Cardiac muscle cell (in vitro differentiated cells and primary cell): Measurements from ENCODE around the gene HNRNPC. TPM values are rescaled to one million over a fixed set of nuclear protein-coding genes. Genes with fewer than 3 reads are reported as not detected.
A peak's percentile ranks its signal among the peaks of the same experiment; 100 is the strongest.

Experiments used
- DNase-seq, 2 donors: peaks; one replicate each; pipeline versions ENCODE4 v3.0.0 to v3.0.0-alpha.2; 2010 to 2017; ENCODE audit warnings: low read depth in 1 of 2, low spot score in 1 of 2
- H3K27ac ChIP-seq: fragments of 200-600 bp; sonication (generic); 2 replicates; pipeline ENCODE4 v1.5.1; 2016
- H3K27me3 ChIP-seq: fragments of 200-600 bp; sonication (generic); 2 replicates; pipeline ENCODE4 v1.6.0; 2016; ENCODE audit warnings: control low read depth
- H3K36me3 ChIP-seq: fragments of 200-600 bp; sonication (generic); 2 replicates; pipeline ENCODE4 v1.5.1; 2016; ENCODE audit warnings: control low read depth
- H3K4me1 ChIP-seq: fragments of 200-600 bp; sonication (generic); 2 replicates; pipeline ENCODE4 v1.8.1; 2017; ENCODE audit warnings: low read depth, mild to moderate bottlenecking, mixed run types
- H3K4me3 ChIP-seq: fragments of 200-600 bp; sonication (generic); 2 replicates; pipeline ENCODE4 v1.5.1; 2016; ENCODE audit warnings: mild to moderate bottlenecking
- H3K9me3 ChIP-seq: fragments of 200-600 bp; sonication (generic); 2 replicates; pipeline ENCODE4 v1.5.1; 2017; ENCODE audit warnings: low read depth, mild to moderate bottlenecking, control low read depth
- CTCF ChIP-seq: IDR thresholded peaks from 2 replicates; pipeline ENCODE4 v1.5.1; 2012; ENCODE audit warnings: low read depth, mild to moderate bottlenecking, low read length
- polyA plus RNA-seq: library from polyadenylated mRNA; unstranded; fragments of >200 nt; fragmentation: Nextera tagmentation; extraction: Ambion mirVana; gene quantifications from 2 replicates; pipeline ENCODE4 v1.2.1, GENCODE V29; 2016
- total RNA-seq: library from RNA; depleted of rRNA; stranded (reverse); fragments of >200 nt; gene quantifications from 2 replicates; pipeline ENCODE4 v1.2.3, GENCODE V29; 2016

HNRNPC gene
- total and polyA plus RNA-seq, 2 experiments from 2014 or later: 650 to 928 TPM

GRCh38 chr14:21236948-21237797, 32.1 kb downstream of the HNRNPC start:
- H3K9me3 ChIP-seq: no peaks in the 10 kb centered on the region
- H3K27ac ChIP-seq: no peak overlapping the region
- no peak overlapping the region for H3K4me3 ChIP-seq
- DNase-seq: no peak
- TF ChIP-seq CTCF: no peak
- H3K4me1 ChIP-seq: no peaks in the 10 kb centered on the region
- H3K36me3 ChIP-seq: peaks cover 27% of the 10 kb centered on the region
- no peaks in the 10 kb centered on the region for H3K27me3 ChIP-seq

- peaks cover 48% of the 10 kb centered on the region for H3K36me3 ChIP-seq
Measured at GRCh38 chr14:21234112-21234511, 35.1 kb downstream of the HNRNPC start.

GRCh38 chr14:21233457-21234076, 35.7 kb downstream of the HNRNPC start:
- Histone ChIP-seq H3K36me3 (peaks cover 52% of the 10 kb centered on the region), H3K9me3 (no peaks in the 10 kb centered on the region), H3K27me3 (no peaks in the 10 kb centered on the region), H3K27ac (peak overlapping the region; percentile 11), H3K4me1 (no peaks in the 10 kb centered on the region), H3K4me3 (no peak overlapping the region)
- peak; percentile 54 for TF ChIP-seq CTCF
- DNase-seq: peak in 1 of 2 donors; percentile 36

More at GRCh38 chr14:21234112-21234511, 35.1 kb downstream of the HNRNPC start:
- H3K4me3 ChIP-seq: no peak overlapping the region
- peak overlapping the region; percentile 11 for H3K27ac ChIP-seq
- peak in 1 of 2 donors; percentile 17 for DNase-seq
- no peak for TF ChIP-seq CTCF
- no peaks in the 10 kb centered on the region for H3K4me1 ChIP-seq
- no peaks in the 10 kb centered on the region for H3K27me3 ChIP-seq
- no peaks in the 10 kb centered on the region for H3K9me3 ChIP-seq

GRCh38 chr14:21231020-21231652, 38.1 kb downstream of the HNRNPC start:
- H3K4me3 ChIP-seq: no peak overlapping the region
- no peaks in the 10 kb centered on the region for H3K4me1 ChIP-seq
- H3K27ac ChIP-seq: peak overlapping the region; percentile 1
- no peaks in the 10 kb centered on the region for H3K9me3 ChIP-seq
- no peak for TF ChIP-seq CTCF
- DNase-seq: no peak
- H3K27me3 ChIP-seq: no peaks in the 10 kb centered on the region
- peaks cover 64% of the 10 kb centered on the region for H3K36me3 ChIP-seq

- H3K36me3 ChIP-seq: peaks cover 76% of the 10 kb centered on the region
- H3K4me1 ChIP-seq: no peaks in the 10 kb centered on the region
- TF ChIP-seq CTCF: no peak
- H3K27ac ChIP-seq: peak overlapping the region; percentile 51
- no peak for DNase-seq
- no peaks in the 10 kb centered on the region for H3K27me3 ChIP-seq
- no peaks in the 10 kb centered on the region for H3K9me3 ChIP-seq
- no peak overlapping the region for H3K4me3 ChIP-seq
Measured at GRCh38 chr14:21229821-21230220, 39.4 kb downstream of the HNRNPC start.
